ENCODE measurements around the gene MAG.

- no peak for TF ChIP-seq CTCF (IDR thresholded peaks at IDR 0.05; ENCODE audit: low read depth, low read length)
- TF ChIP-seq EZH2phosphoT487 (IDR thresholded peaks at IDR 0.05; ENCODE audit: low read depth), result no peak
These were observed 29.7 kb upstream of the MAG start for GRCh38 chr19:35262101-35262761.

Measured in OCI-LY3 (cell line).